ENCODE data around the gene PDE3B. TPM values are rescaled to one million over a fixed set of nuclear protein-coding genes. Genes with fewer than 3 reads are reported as not detected.

Gene PDE3B
- total and polyA plus RNA-seq, 2 of the 8 experiments (the other 6 are each of a cell fraction or from before 2014, with no cell fraction given), result 2.7 to 10.9 TPM

GRCh38 chr11:14669499-14669898 lies 25.9 kb downstream of the PDE3B start:
- H3K9ac ChIP-seq (replicated peaks in 1 of 4; ENCODE audit: extremely low read depth in 1 of 4, low read depth in 3 of 4, low read length in 3 of 4), result no peak overlapping the region
- H3K56ac ChIP-seq (replicated peaks; ENCODE audit: insufficient read length, low read depth, low read length), result no peak overlapping the region
- H3K4me1 ChIP-seq (replicated peaks in 1 of 4; ENCODE audit: control insufficient read depth in 3 of 4, insufficient read depth in 4 of 4, low read length in 3 of 4), result no peaks in the 10 kb centered on the region
- ChIA-PET CTCF (ENCODE audit: partially characterized antibody) (no interaction called here), POLR2A (ENCODE audit: partially characterized antibody) (no interaction called here)
- H3K79me2 ChIP-seq (ENCODE audit: control insufficient read depth in 1 of 2, insufficient read depth in 2 of 2, low read length in 2 of 2), result 0 out of 4 replicates have a peak, but pooled peaks cover 0 to 2% of the 10 kb centered on the region in 2 experiments
- no peak overlapping the region for H3K14ac ChIP-seq (ENCODE audit: insufficient read length)
- FAIRE-seq (no peak), DNase-seq (ENCODE audit: low read depth in 1 of 2, low spot score in 2 of 2) (no peak)
- no peaks in the 10 kb centered on the region for H4K20me1 ChIP-seq (replicated peaks in 1 of 2; ENCODE audit: control insufficient read depth in 1 of 2, insufficient read depth in 2 of 2, low read length in 2 of 2)
- no peak overlapping the region for H4K5ac ChIP-seq (ENCODE audit: insufficient read length, low read depth, low read length)
- no peaks in the 10 kb centered on the region for H3K23me2 ChIP-seq (ENCODE audit: low read depth, low read length)
- H2AFZ ChIP-seq (ENCODE audit: low read length), result no peak overlapping the region
- no peak overlapping the region for H2BK20ac ChIP-seq (ENCODE audit: low read length)
- no peak overlapping the region for H2BK12ac ChIP-seq (ENCODE audit: low read depth, low read length)
- H3K9me3 ChIP-seq (ENCODE audit: insufficient read depth in 2 of 2, low read depth in 1 of 2, low read length in 1 of 2), result no peaks in the 10 kb centered on the region
- H3K79me1 ChIP-seq (ENCODE audit: low read depth, low read length), result no peaks in the 10 kb centered on the region
- no peaks in the 10 kb centered on the region for H3K36me3 ChIP-seq (ENCODE audit: control insufficient read depth in 2 of 4, insufficient read depth in 4 of 4, low read length in 3 of 4)
- H2AK5ac ChIP-seq (ENCODE audit: low read depth, low read length), result no peak overlapping the region
- 91% methylated on average over 6 of the region's 7 CpGs; no CpG with 5 or more reads in 1 of the 2 experiments for WGBS, 2 experiments (ENCODE audit: extremely low coverage in 1 of 2, insufficient coverage in 1 of 2, insufficient read length in 1 of 2, insufficient replicate concordance in 2 of 2, low coverage in 1 of 2, low lambda C conversion rate in 2 of 2, missing lambda C conversion rate in 1 of 2)
- H4K91ac ChIP-seq (replicated peaks; ENCODE audit: insufficient read length, low read length), result no peak overlapping the region
- H3K4me3 ChIP-seq (ENCODE audit: extremely low read depth in 1 of 4, insufficient read depth in 2 of 4, low read depth in 3 of 4, low read length in 4 of 4), result no peak overlapping the region
- no peak overlapping the region for H3K4ac ChIP-seq (replicated peaks; ENCODE audit: insufficient read length, low read depth, low read length)
- H3K18ac ChIP-seq (ENCODE audit: extremely low read depth, low read length), result no peak overlapping the region
- H3K23ac ChIP-seq (ENCODE audit: insufficient read length), result no peak overlapping the region
- no peak overlapping the region for H3K27ac ChIP-seq (ENCODE audit: low read depth, low read length)
- no peaks in the 10 kb centered on the region for H3K27me3 ChIP-seq (replicated peaks in 1 of 4; ENCODE audit: control insufficient read depth in 3 of 4, extremely low read depth in 1 of 4, insufficient read depth in 3 of 4, low read length in 3 of 4)
- no peak overlapping the region for H4K8ac ChIP-seq (ENCODE audit: extremely low read depth, insufficient read depth, low read length)
- H2BK120ac ChIP-seq (replicated peaks; ENCODE audit: low read depth, low read length), result no peak overlapping the region
- no peak overlapping the region for H3K4me2 ChIP-seq (ENCODE audit: insufficient read depth in 1 of 2, low read depth in 2 of 2, low read length in 2 of 2)
- H2BK5ac ChIP-seq (ENCODE audit: low read depth, low read length), result no peak overlapping the region
- H2BK15ac ChIP-seq (ENCODE audit: low read length), result no peak overlapping the region
- TF ChIP-seq POU5F1 (IDR thresholded peaks at IDR 0.05; ENCODE audit: low read depth, low read length) (no peak), MAX (IDR thresholded peaks at IDR 0.05) (no peak), SIX5 (IDR thresholded peaks at IDR 0.05; ENCODE audit: low read depth, low read length) (no peak), TAF1 (IDR thresholded peaks at IDR 0.05; ENCODE audit: low read depth, low read length) (no peak), TCF12 (IDR thresholded peaks at IDR 0.05; ENCODE audit: low read depth, low read length) (no peak), ZNF274 (IDR thresholded peaks at IDR 0.05; ENCODE audit: borderline replicate concordance, extremely low read depth, low read length) (no peak)

All from H1 (cell line).